Measurements from ENCODE around the gene ERGIC1.

DNA sequence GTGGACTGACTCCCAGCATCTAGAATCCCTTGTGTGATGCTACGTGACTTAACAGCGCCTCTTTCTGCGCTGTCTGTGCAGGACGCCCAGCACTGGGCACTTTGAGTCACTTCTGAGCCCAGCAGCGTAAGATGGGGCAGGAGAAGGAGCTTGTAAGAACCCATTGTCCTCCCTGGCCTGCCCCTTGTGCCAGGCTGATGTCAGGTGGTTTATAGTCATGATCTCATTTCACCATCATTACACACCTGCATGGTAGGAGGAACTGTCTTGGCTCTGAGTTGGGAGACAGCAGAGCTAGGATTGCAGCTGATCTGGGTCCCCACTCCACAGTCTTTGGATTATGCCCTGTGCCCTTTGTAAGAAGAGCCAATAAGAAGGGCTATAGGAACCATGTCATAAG lies 12.2 kb downstream of the ERGIC1 start:
- TF ChIP-seq, protein P1, sequence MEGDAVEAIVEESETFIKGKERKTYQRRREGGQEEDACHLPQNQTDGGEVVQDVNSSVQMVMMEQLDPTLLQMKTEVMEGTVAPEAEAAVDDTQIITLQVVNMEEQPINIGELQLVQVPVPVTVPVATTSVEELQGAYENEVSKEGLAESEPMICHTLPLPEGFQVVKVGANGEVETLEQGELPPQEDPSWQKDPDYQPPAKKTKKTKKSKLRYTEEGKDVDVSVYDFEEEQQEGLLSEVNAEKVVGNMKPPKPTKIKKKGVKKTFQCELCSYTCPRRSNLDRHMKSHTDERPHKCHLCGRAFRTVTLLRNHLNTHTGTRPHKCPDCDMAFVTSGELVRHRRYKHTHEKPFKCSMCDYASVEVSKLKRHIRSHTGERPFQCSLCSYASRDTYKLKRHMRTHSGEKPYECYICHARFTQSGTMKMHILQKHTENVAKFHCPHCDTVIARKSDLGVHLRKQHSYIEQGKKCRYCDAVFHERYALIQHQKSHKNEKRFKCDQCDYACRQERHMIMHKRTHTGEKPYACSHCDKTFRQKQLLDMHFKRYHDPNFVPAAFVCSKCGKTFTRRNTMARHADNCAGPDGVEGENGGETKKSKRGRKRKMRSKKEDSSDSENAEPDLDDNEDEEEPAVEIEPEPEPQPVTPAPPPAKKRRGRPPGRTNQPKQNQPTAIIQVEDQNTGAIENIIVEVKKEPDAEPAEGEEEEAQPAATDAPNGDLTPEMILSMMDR (IDR thresholded peaks at IDR 0.05) = no peak
- TF ChIP-seq EP300 (IDR thresholded peaks at IDR 0.05) (no peak), POLR2A (IDR thresholded peaks at IDR 0.05) (no peak)

Data from tibial nerve (tissue), 4 donors.